WTC11 (cell line): Measurements from ENCODE around the gene PTPRN2.

Source experiments
- AFF4 ChIP-seq: sonication (generic); formaldehyde crosslinking; IDR thresholded peaks from 2 replicates; pipeline ENCODE4 v1.8.1; 2023; ENCODE audit warnings: mild to moderate bottlenecking, missing genetic modification reagents, borderline replicate concordance
- ATF2 ChIP-seq: sonication (generic); formaldehyde crosslinking; IDR thresholded peaks from 2 replicates; pipeline ENCODE4 v1.8.1; 2022; ENCODE audit warnings: low read depth, missing genetic modification reagents, borderline replicate concordance
- ATF3 ChIP-seq: sonication (generic); formaldehyde crosslinking; conservative IDR thresholded peaks from 2 replicates; pipeline ENCODE4 v1.8.1; 2022; ENCODE audit warnings: mild to moderate bottlenecking, missing genetic modification reagents
- ATF6 ChIP-seq: sonication (generic); formaldehyde crosslinking; IDR thresholded peaks from 2 replicates; pipeline ENCODE4 v1.8.1; 2023; ENCODE audit warnings: mild to moderate bottlenecking, missing genetic modification reagents
- CTCF ChIP-seq: fragments of 200-600 bp; IDR thresholded peaks from 2 replicates; pipeline ENCODE4 v1.8.0; 2022; ENCODE audit warnings: antibody characterized with exemption
- ELF4 ChIP-seq: sonication (generic); formaldehyde crosslinking; IDR thresholded peaks from 2 replicates; pipeline ENCODE4 v1.8.1; 2022; ENCODE audit warnings: low read depth, mild to moderate bottlenecking, moderate library complexity, missing genetic modification reagents
- MYBL2 ChIP-seq: sonication (generic); formaldehyde crosslinking; IDR thresholded peaks from 2 replicates; pipeline ENCODE4 v1.8.1; 2023; ENCODE audit warnings: mild to moderate bottlenecking, moderate library complexity, missing genetic modification reagents
- NFYB ChIP-seq: sonication (generic); formaldehyde crosslinking; conservative IDR thresholded peaks from 2 replicates; pipeline ENCODE4 v1.8.0; 2022; ENCODE audit warnings: low read depth, missing genetic modification reagents
- PRDM15 ChIP-seq: sonication (generic); formaldehyde crosslinking; IDR thresholded peaks from 2 replicates; pipeline ENCODE4 v1.8.0; 2022; ENCODE audit warnings: missing genetic modification reagents
- TEAD4 ChIP-seq: sonication (generic); formaldehyde crosslinking; IDR thresholded peaks from 2 replicates; pipeline ENCODE4 v1.8.0; 2022; ENCODE audit warnings: mild to moderate bottlenecking, missing genetic modification reagents
- USF2 ChIP-seq: sonication (generic); formaldehyde crosslinking; IDR thresholded peaks from 2 replicates; pipeline ENCODE4 v1.8.1; 2023; ENCODE audit warnings: mild to moderate bottlenecking, missing genetic modification reagents, moderate library complexity
- ZNF281 ChIP-seq: sonication (generic); formaldehyde crosslinking; IDR thresholded peaks from 2 replicates; pipeline ENCODE4 v1.8.0; 2023; ENCODE audit warnings: mild to moderate bottlenecking, missing genetic modification reagents
- ZNF532 ChIP-seq: fragments of 250-450 bp; sonication (Bioruptor Pico); IDR thresholded peaks from 2 replicates; pipeline ENCODE4 v1.9.0; 2021; ENCODE audit warnings: mild to moderate bottlenecking, borderline replicate concordance
- ZNF671 ChIP-seq: fragments of 250-450 bp; sonication (Bioruptor Pico); IDR thresholded peaks from 2 replicates; pipeline ENCODE4 v1.8.0; 2021; ENCODE audit warnings: mild to moderate bottlenecking

- no peak for TF ChIP-seq ELF4 (CRISPR knock-in tag)
- TF ChIP-seq ZNF671 (CRISPR knock-in tag): no peak
- no peak for TF ChIP-seq MYBL2 (CRISPR knock-in tag)
- 0 out of 2 replicates have a peak, but pooled peaks have one; percentile 65 for TF ChIP-seq ATF3
- TF ChIP-seq ZNF281 (CRISPR knock-in tag): no peak
- TF ChIP-seq ATF6 (CRISPR knock-in tag): no peak
- TF ChIP-seq PRDM15: peak; percentile 87
- no peak for TF ChIP-seq TEAD4 (CRISPR knock-in tag)
- no peak for TF ChIP-seq ZNF532 (CRISPR knock-in tag)
- no peak for TF ChIP-seq NFYB (CRISPR knock-in tag)
- no peak for TF ChIP-seq CTCF
- TF ChIP-seq USF2 (CRISPR knock-in tag): no peak
- TF ChIP-seq AFF4: no peak
- no peak for TF ChIP-seq ATF2
Observed at GRCh38 chr7:158470336-158470735, 117.3 kb downstream of the PTPRN2 start.
